ENCODE data around the gene DAB1. TPM values are rescaled to one million over a fixed set of nuclear protein-coding genes. Genes with fewer than 3 reads are reported as not detected.

Gene DAB1
- polyA plus RNA-seq, 3 donors, result not detected

- no peak overlapping the region for H3K27ac ChIP-seq (ENCODE audit: low read depth in 1 of 2, low read length in 2 of 2)
- no CpG with 5 or more reads among the region's 2 CpGs for WGBS (ENCODE audit: insufficient coverage)
- no peak overlapping the region for H3K4me2 ChIP-seq (replicated peaks; ENCODE audit: extremely low read depth, low read length, poor library complexity, severe bottlenecking)
- H3K4me3 Mint-ChIP-seq, result no peak overlapping the region
- H3K36me3 ChIP-seq (replicated peaks in 1 of 2; ENCODE audit: control insufficient read depth in 1 of 2, insufficient read depth in 2 of 2, low read length in 2 of 2), result no peaks in the 10 kb centered on the region
- no peaks in the 10 kb centered on the region for H3K27me3 ChIP-seq (ENCODE audit: control insufficient read depth in 2 of 2, insufficient read depth in 2 of 2, low read length in 2 of 2)
- intact Hi-C loops (cut with micrococcal nuclease), result no loop called here
- H3K79me2 ChIP-seq (ENCODE audit: insufficient read depth, low read length), result no peaks in the 10 kb centered on the region
- no peak overlapping the region for H3K27ac Mint-ChIP-seq
- H4K20me1 ChIP-seq (ENCODE audit: insufficient read depth, low read length), result no peaks in the 10 kb centered on the region
- peaks cover 0 to 3% (median 0%) of the 10 kb centered on the region in 3 donors for H3K27me3 Mint-ChIP-seq (ENCODE audit: low read depth in 3 of 3)
- H3K4me3 ChIP-seq (replicated peaks in 1 of 3; ENCODE audit: low read depth in 2 of 3, low read length in 3 of 3), result no peak overlapping the region
- no peak for DNase-seq
- no peaks in the 10 kb centered on the region for H3K9me3 ChIP-seq (replicated peaks in 1 of 2; ENCODE audit: control insufficient read depth in 1 of 2, insufficient read depth in 1 of 2, low read length in 2 of 2)
- H3K9me3 Mint-ChIP-seq, result peaks cover 0 to 3% (median 0%) of the 10 kb centered on the region in 7 donors
- no peaks in the 10 kb centered on the region for H3K4me1 ChIP-seq (ENCODE audit: control insufficient read depth in 1 of 2, insufficient read depth in 2 of 2, low read length in 2 of 2)
- H3K9ac ChIP-seq (ENCODE audit: insufficient read depth, low read length, poor library complexity, severe bottlenecking), result no peak overlapping the region
- no peak overlapping the region for H2AFZ ChIP-seq (ENCODE audit: insufficient read depth, low read depth, low read length, poor library complexity, severe bottlenecking)
- TF ChIP-seq CTCF (IDR thresholded peaks at IDR 0.05), result no peak
- H3K36me3 Mint-ChIP-seq, result no peaks in the 10 kb centered on the region
- H3K4me1 Mint-ChIP-seq, result no peaks in the 10 kb centered on the region
These were observed 299.7 kb downstream of the DAB1 start for GRCh38 chr1:57124170-57124569.

GRCh38 chr1:57122031-57122430 is 301.8 kb downstream of the DAB1 start:
- no peak overlapping the region for H3K27ac Mint-ChIP-seq
- H3K36me3 ChIP-seq (replicated peaks in 1 of 2; ENCODE audit: control insufficient read depth in 1 of 2, insufficient read depth in 2 of 2, low read length in 2 of 2), result no peaks in the 10 kb centered on the region
- H3K4me1 Mint-ChIP-seq, result no peaks in the 10 kb centered on the region
- no peak overlapping the region for H2AFZ ChIP-seq (ENCODE audit: insufficient read depth, low read depth, low read length, poor library complexity, severe bottlenecking)
- no peaks in the 10 kb centered on the region for H3K9me3 ChIP-seq (replicated peaks in 1 of 2; ENCODE audit: control insufficient read depth in 1 of 2, insufficient read depth in 1 of 2, low read length in 2 of 2)
- H3K27ac ChIP-seq (ENCODE audit: low read depth in 1 of 2, low read length in 2 of 2), result no peak overlapping the region
- H3K4me3 ChIP-seq (replicated peaks in 1 of 3; ENCODE audit: low read depth in 2 of 3, low read length in 3 of 3), result no peak overlapping the region
- no peak overlapping the region for H3K4me3 Mint-ChIP-seq
- no CpG with 5 or more reads among the region's 2 CpGs for WGBS (ENCODE audit: insufficient coverage)
- no peak overlapping the region for H3K4me2 ChIP-seq (replicated peaks; ENCODE audit: extremely low read depth, low read length, poor library complexity, severe bottlenecking)
- no peaks in the 10 kb centered on the region for H3K79me2 ChIP-seq (ENCODE audit: insufficient read depth, low read length)
- H3K9ac ChIP-seq (ENCODE audit: insufficient read depth, low read length, poor library complexity, severe bottlenecking), result no peak overlapping the region
- H3K27me3 Mint-ChIP-seq (ENCODE audit: low read depth in 3 of 3), result peaks cover 0 to 3% (median 2%) of the 10 kb centered on the region in 3 donors
- peaks cover 0 to 3% (median 0%) of the 10 kb centered on the region in 7 donors for H3K9me3 Mint-ChIP-seq
- no peak for DNase-seq
- H3K4me1 ChIP-seq (ENCODE audit: control insufficient read depth in 1 of 2, insufficient read depth in 2 of 2, low read length in 2 of 2), result no peaks in the 10 kb centered on the region
- intact Hi-C loops (cut with micrococcal nuclease), result no loop called here
- TF ChIP-seq CTCF (IDR thresholded peaks at IDR 0.05), result no peak
- H3K27me3 ChIP-seq (ENCODE audit: control insufficient read depth in 2 of 2, insufficient read depth in 2 of 2, low read length in 2 of 2), result no peaks in the 10 kb centered on the region
- no peaks in the 10 kb centered on the region for H4K20me1 ChIP-seq (ENCODE audit: insufficient read depth, low read length)
- H3K36me3 Mint-ChIP-seq, result no peaks in the 10 kb centered on the region

Measured in CD14-positive monocyte (primary cell).